Stimulated activated CD8-positive, alpha-beta memory T cell treated with anti-CD3 and anti-CD28 coated beads, Interleukin-12 subunit alpha, Interleukin-12 subunit beta, amount 100 ng/mL, for 24 hours (primary cell): ENCODE data around the gene SIRPG.

Source experiments
- DNase-seq: peaks from one replicate; pipeline ENCODE4 v3.0.0-alpha.2; 2020; ENCODE audit errors: extremely low read depth

SIRPG gene

DNA sequence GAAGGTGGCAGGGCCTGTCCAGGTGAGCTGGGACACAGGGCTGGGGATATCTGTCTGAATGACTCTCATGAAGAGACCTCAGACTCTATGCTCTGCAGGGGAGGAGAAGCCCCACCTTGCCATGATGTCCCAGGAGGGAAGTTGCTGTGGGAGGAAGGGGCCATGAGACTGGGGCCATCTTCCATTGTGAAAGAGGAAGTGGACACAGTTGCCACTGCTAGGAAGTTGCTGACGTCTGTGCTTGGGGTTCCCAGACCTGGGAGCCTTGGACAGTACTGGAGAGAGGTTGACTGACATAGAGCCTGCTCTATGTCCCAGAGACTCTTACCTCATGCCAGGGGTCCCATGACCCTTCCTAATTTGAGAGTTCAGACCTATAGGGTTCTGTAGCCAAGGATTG, 62.2 kb downstream of the SIRPG start:
- no peak for DNase-seq

DNA sequence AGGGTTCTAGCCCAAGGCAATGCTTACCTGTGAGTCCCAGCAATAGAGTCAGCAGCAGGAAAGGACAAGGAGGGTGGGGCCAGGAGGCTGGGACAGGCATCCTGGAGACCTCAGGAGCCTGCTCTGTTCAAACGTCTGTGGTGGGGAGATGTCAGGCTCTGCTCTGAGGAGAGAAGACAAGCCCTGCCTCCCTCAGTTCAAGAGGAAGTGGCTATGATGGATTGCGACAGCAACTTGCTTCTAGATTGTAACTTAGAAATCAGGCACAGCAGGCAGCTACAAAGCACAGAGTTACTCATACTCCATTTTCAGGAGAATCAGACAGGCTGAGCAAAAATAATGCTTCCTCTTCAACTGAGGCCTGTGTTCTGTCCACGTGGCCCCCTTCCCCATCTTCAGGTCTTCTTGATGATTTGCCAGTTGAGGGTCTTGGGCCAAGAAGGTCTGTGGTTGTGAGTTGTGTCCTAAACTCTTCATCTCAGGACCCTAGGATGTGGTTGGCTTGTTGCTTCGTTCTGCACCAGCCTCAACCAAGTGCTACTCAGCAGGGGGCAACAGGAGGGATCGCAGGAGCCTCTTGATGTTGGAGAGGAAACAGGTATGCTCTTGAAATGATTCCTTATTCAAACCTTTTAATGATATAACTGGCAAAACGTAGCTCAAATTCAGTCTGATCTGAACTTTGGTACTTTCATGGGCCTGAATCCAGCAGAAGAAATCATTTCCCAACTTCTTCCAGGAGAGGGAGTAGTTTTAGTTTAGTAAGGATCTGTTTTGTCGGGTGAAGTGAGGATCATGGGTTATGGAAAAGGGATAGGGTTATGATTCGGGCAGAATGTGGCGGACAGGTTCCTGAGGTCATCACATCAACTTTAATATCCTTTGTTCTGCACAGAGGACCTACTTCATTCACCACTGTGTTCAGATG, 68.8 kb downstream of the SIRPG start:
- no peak for DNase-seq

DNA sequence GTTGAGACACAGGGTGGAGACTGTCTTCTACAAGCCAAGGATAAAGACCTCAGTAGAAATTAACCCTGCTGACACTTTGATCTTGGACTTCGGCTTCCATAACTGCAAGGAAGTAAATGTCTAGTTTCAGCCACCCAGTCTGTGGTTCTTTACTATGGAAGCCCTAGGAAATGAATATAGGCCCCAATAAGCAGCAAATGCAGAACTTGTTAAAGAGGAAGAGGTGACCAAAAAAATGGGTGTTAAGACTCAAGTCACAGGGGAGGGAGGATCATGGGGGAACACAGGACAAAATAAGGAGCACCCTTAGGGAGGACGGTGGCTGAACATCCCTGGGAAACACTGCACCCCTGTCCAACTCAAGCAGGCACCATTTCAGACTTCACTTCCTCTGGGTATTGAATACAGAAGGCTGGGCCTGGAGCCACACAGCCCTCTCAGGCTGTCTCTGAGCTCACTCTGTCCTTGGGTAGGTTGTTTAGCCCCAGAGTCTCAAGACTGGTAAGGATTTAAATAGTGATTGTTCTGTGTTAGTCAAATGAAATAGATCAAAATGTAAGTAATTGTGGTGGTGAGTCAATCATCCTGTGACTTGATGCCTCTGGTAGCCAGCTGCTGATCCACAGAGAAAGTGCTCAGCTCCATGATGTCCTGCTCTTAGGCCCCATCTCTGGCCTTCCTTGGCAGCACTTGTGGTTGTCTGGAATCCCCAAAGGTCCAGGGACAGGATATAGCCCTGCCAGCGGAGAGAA, 69.6 kb downstream of the SIRPG start:
- no peak for DNase-seq

DNA sequence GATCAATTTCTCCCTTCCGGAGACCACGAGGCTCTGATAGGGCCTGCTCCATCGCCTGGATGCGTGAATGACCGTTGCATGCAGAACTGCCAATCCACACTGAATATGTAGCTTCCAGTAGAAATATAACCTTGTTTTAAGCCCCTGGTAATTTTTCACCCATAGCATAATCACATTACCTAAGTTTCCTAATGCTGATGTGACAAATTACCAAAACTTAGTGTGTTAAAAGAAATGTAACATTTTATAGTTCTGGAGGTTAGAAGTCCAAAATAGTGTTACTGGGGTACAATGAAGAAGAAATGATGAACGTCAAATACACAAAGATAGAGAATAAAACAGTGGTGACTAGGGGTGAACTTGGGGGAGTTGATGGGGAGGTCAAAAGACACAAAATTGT, 78.1 kb downstream of the SIRPG start:
- no peak for DNase-seq
